ENCODE data around the gene MED25. TPM values are rescaled to one million over a fixed set of nuclear protein-coding genes. Genes with fewer than 3 reads are reported as not detected.

Gene MED25
- total and polyA plus RNA-seq, 2 of the 8 experiments (the other 6 are each of a cell fraction or from before 2014, with no cell fraction given): 21.6 to 71.4 TPM

DNA sequence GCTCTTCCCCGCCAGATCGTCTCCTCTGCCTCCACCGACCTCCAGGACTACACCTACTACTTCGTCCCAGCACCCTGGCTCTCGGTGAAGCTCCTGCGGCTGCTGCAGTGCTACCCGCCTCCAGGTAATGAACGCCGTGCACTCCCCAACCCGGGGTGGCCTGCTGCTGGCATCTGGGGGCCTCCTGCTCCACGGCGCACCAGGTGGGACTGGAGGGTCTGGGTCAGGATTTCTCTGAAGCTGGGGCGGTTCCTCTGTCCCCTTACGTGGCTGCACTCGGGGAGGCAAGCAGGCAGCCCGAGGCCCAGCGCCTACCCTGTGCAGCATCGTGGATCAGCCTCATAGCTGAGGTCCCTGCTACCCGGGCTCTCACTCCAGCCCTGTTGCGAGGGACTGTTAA, 22.5 kb upstream of the MED25 start (continued):
- TF ChIP-seq MAFK (IDR thresholded peaks at IDR 0.05; ENCODE audit: low read depth, low read length) (no peak), BACH1 (IDR thresholded peaks at IDR 0.05; ENCODE audit: low read length) (no peak), NANOG (IDR thresholded peaks at IDR 0.05; ENCODE audit: insufficient read depth, low read depth, low read length, poor library complexity, severe bottlenecking) (no peak)
